SU-DHL-6 (cell line): ENCODE measurements around the gene GINS1.

Experiments used
- H2AFZ ChIP-seq: fragments of 200-600 bp; sonication (generic); 2 replicates; pipeline ENCODE4 v1.6.1; 2014; ENCODE audit warnings: low read depth, mild to moderate bottlenecking, moderate library complexity, mixed read lengths, antibody characterized with exemption, low read length; ENCODE audit not compliant: severe bottlenecking
- H3F3A ChIP-seq: fragments of 200-600 bp; shearing (Covaris generic); 2 replicates; pipeline ENCODE4 v1.6.0; 2016; ENCODE audit warnings: antibody characterized with exemption, mild to moderate bottlenecking; ENCODE audit not compliant: insufficient read depth
- H3K27ac ChIP-seq: fragments of 200-600 bp; sonication (generic); 2 replicates; pipeline ENCODE4 v1.5.1; 2016; ENCODE audit warnings: low read depth, mild to moderate bottlenecking, low read length, moderate library complexity, mixed read lengths
- H3K27me3 ChIP-seq: fragments of 200-600 bp; sonication (generic), shearing (Covaris generic); 2 replicates; pipeline ENCODE4 v1.6.0; 2014; ENCODE audit warnings: mild to moderate bottlenecking, low read length
- H3K36me3 ChIP-seq: fragments of 200-600 bp; sonication (generic); 2 replicates; pipeline ENCODE4 v1.6.1; 2014; ENCODE audit warnings: mild to moderate bottlenecking, low read length, mixed read lengths
- H3K4me2 ChIP-seq: fragments of 300-600, 200-600 bp; shearing (Covaris generic), sonication (generic); 2 replicates; pipeline ENCODE4 v1.6.0; 2014; ENCODE audit warnings: low read length, low read depth, mild to moderate bottlenecking; ENCODE audit not compliant: poor library complexity, severe bottlenecking
- H3K4me3 ChIP-seq: fragments of 200-600 bp; sonication (generic); 2 replicates; pipeline ENCODE4 v1.5.1; 2014; ENCODE audit warnings: antibody characterized with exemption, low read length, mild to moderate bottlenecking, mixed read lengths; ENCODE audit not compliant: insufficient read depth, poor library complexity, severe bottlenecking
- H3K79me2 ChIP-seq: fragments of 200-600 bp; sonication (generic); 2 replicates; pipeline ENCODE4 v1.6.1; 2014; ENCODE audit warnings: mild to moderate bottlenecking, low read length, moderate library complexity; ENCODE audit not compliant: insufficient read depth
- H3K9ac ChIP-seq: fragments of 200-600 bp; sonication (generic); 2 replicates; pipeline ENCODE4 v1.7.0; 2014; ENCODE audit warnings: mild to moderate bottlenecking, low read length
- H3K9me2 ChIP-seq: fragments of 200-600 bp; sonication (generic); replicated peaks from 2 replicates; pipeline ENCODE4 v1.6.1; 2014; ENCODE audit warnings: low read length; ENCODE audit not compliant: insufficient read depth
- H3K9me3 ChIP-seq: fragments of 200-600 bp; sonication (generic); 2 replicates; pipeline ENCODE4 v1.6.1; 2014; ENCODE audit warnings: low read length, mixed read lengths; ENCODE audit not compliant: insufficient read depth
- H4K20me1 ChIP-seq: fragments of 200-600 bp; sonication (generic); 2 replicates; pipeline ENCODE4 v1.6.1; 2014; ENCODE audit warnings: low read depth, mild to moderate bottlenecking, antibody characterized with exemption, low read length, moderate library complexity, mixed read lengths
- CTCF ChIP-seq: fragments of 200-600 bp; sonication (generic); IDR thresholded peaks from one replicate; pipeline ENCODE4 v1.5.1; 2017; ENCODE audit warnings: antibody characterized with exemption, mild to moderate bottlenecking, low read length, moderate library complexity; ENCODE audit not compliant: insufficient read depth, poor library complexity, severe bottlenecking
- EZH2phosphoT487 ChIP-seq: fragments of 200-600 bp; sonication (generic), shearing (Covaris generic); conservative IDR thresholded peaks from 2 replicates; pipeline ENCODE4 v1.6.1; 2018; ENCODE audit warnings: mild to moderate bottlenecking, antibody characterized with exemption, low read length, moderate library complexity, mixed read lengths

Gene GINS1

GRCh38 chr20:25380945-25381614 is 26.4 kb upstream of the GINS1 start:
- H3K4me2 ChIP-seq = no peak overlapping the region
- no peaks in the 10 kb centered on the region for H3K36me3 ChIP-seq
- peaks cover 5% of the 10 kb centered on the region for H3K79me2 ChIP-seq
- H3K9me3 ChIP-seq = no peaks in the 10 kb centered on the region
- H3K27ac ChIP-seq = no peak overlapping the region
- H3K9me2 ChIP-seq = no peaks in the 10 kb centered on the region
- H3K27me3 ChIP-seq = no peaks in the 10 kb centered on the region
- no peaks in the 10 kb centered on the region for H3F3A ChIP-seq
- H2AFZ ChIP-seq = no peak overlapping the region
- no peak overlapping the region for H3K9ac ChIP-seq
- no peaks in the 10 kb centered on the region; the same call in 1 of the 2 replicates for H4K20me1 ChIP-seq
- TF ChIP-seq EZH2phosphoT487 (no peak), CTCF (no peak)
- no peak overlapping the region for H3K4me3 ChIP-seq

- Histone ChIP-seq H3K4me2 (no peak overlapping the region), H3F3A (no peaks in the 10 kb centered on the region; the same call in 1 of the 2 replicates), H3K9ac (no peak overlapping the region), H3K36me3 (no peaks in the 10 kb centered on the region), H3K4me3 (no peak overlapping the region), H3K79me2 (peaks cover 8% of the 10 kb centered on the region), H4K20me1 (no peaks in the 10 kb centered on the region; the same call in 1 of the 2 replicates), H3K27ac (no peak overlapping the region), H2AFZ (no peak overlapping the region), H3K9me2 (no peaks in the 10 kb centered on the region), H3K27me3 (no peaks in the 10 kb centered on the region), H3K9me3 (no peaks in the 10 kb centered on the region)
- TF ChIP-seq EZH2phosphoT487 (no peak), CTCF (no peak)
Observed at GRCh38 chr20:25382704-25383370, 24.6 kb upstream of the GINS1 start.

GRCh38 chr20:25389401-25389857 is 18.0 kb upstream of the GINS1 start:
- Histone ChIP-seq H3K4me3 (peak overlapping the region; percentile 73), H3K9me3 (no peaks in the 10 kb centered on the region), H3F3A (peaks cover 4% of the 10 kb centered on the region; the same call in 1 of the 2 replicates), H3K36me3 (no peaks in the 10 kb centered on the region), H3K79me2 (peaks cover 3% of the 10 kb centered on the region; the same call in 1 of the 2 replicates), H4K20me1 (no peaks in the 10 kb centered on the region), H3K27ac (no peak overlapping the region), H3K4me2 (peak overlapping the region; percentile 74), H3K27me3 (no peaks in the 10 kb centered on the region), H2AFZ (peak overlapping the region; percentile 55), H3K9ac (peak overlapping the region; percentile 79), H3K9me2 (no peaks in the 10 kb centered on the region)
- TF ChIP-seq EZH2phosphoT487 (no peak), CTCF (no peak)
